Retinal pigment epithelial cell (primary cell): ENCODE results near the gene RNF115.
"Not testable (repeated sequence)": the region's sequence is repeated elsewhere in the genome, so short reads cannot be mapped to it uniquely, and the experiment has no call there.

ENCODE experiments used
- DNase-seq: peaks from one replicate; pipeline ENCODE4 v3.0.0-alpha.2; 2010; ENCODE audit warnings: low read depth
- H3K4me3 ChIP-seq: 2 replicates; pipeline ENCODE4 v1.5.1; 2011; ENCODE audit warnings: mild to moderate bottlenecking, low read length, control low read depth, moderate library complexity
- TF ChIP-seq, protein P1 (sequence below): conservative IDR thresholded peaks from 2 replicates; pipeline ENCODE4 v1.5.1; 2011; ENCODE audit warnings: low read depth, low read length, control low read depth, inconsistent platforms

Gene RNF115

DNA sequence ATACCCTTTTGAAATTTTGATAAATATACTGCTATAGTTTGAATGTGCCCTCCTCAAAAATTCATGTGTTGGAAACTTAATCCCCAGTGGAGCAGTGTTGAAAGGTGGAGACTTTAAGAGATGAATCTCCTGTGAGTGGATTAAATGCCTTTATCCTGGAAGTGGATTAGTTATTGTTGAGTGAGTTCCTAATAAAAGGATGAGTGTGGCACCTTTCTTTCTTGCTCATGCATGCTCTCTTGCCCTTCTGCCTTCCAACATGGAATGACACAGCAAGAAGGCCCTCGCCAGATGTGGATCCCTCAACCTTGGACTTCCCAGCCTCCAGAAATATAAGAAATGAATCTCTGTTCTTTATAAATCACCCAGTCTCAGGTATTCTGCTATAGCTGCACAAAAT, 52.8 kb downstream of the RNF115 start:
- DNase-seq, result no peak

DNA sequence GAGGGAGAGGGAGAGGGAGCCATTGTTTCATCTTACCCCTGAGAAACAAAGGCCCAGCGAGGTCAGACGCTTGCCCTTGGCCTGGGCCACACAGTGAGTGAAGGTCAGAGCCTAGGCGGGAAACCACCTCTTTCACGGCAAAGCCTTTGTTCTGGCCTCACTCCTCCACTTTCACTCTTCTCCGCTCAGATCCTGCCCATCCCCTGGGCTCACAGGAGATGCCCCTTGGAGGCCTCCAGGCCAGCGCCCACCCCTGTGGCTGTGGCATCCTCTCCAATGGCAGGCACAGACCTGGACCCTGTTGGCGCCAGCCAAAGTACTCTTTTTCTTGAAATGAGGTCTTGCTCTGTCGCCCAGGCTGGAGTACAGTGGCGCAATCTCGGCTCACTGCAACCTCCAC, 55.9 kb downstream of the RNF115 start:
- not testable (repeated sequence) for DNase-seq, H3K4me3 ChIP-seq

More for the DNA sequence above, 52.8 kb downstream of the RNF115 start:
- TF ChIP-seq, protein P1, sequence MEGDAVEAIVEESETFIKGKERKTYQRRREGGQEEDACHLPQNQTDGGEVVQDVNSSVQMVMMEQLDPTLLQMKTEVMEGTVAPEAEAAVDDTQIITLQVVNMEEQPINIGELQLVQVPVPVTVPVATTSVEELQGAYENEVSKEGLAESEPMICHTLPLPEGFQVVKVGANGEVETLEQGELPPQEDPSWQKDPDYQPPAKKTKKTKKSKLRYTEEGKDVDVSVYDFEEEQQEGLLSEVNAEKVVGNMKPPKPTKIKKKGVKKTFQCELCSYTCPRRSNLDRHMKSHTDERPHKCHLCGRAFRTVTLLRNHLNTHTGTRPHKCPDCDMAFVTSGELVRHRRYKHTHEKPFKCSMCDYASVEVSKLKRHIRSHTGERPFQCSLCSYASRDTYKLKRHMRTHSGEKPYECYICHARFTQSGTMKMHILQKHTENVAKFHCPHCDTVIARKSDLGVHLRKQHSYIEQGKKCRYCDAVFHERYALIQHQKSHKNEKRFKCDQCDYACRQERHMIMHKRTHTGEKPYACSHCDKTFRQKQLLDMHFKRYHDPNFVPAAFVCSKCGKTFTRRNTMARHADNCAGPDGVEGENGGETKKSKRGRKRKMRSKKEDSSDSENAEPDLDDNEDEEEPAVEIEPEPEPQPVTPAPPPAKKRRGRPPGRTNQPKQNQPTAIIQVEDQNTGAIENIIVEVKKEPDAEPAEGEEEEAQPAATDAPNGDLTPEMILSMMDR, result no peak
- no peak overlapping the region for H3K4me3 ChIP-seq

DNA sequence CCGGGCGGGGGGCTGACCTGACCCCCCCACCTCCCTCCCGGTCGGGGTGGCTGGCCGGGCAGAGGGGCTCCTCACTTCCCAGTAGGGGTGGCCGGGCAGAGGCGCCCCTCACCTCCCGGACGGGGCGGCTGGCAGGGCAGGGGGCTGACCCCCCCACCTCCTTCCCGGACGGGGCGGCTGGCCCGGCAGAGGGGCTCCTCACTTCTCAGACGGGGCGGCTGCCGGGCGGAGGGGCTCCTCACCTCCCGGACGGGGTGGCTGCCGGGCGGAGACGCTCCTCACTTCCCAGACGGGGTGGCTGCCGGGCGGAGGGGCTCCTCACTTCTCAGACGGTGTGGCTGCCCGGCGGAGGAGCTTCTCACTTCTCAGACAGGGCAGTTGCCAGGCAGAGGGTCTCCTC, 57.0 kb downstream of the RNF115 start:
- DNase-seq, H3K4me3 ChIP-seq: not testable (repeated sequence)

DNA sequence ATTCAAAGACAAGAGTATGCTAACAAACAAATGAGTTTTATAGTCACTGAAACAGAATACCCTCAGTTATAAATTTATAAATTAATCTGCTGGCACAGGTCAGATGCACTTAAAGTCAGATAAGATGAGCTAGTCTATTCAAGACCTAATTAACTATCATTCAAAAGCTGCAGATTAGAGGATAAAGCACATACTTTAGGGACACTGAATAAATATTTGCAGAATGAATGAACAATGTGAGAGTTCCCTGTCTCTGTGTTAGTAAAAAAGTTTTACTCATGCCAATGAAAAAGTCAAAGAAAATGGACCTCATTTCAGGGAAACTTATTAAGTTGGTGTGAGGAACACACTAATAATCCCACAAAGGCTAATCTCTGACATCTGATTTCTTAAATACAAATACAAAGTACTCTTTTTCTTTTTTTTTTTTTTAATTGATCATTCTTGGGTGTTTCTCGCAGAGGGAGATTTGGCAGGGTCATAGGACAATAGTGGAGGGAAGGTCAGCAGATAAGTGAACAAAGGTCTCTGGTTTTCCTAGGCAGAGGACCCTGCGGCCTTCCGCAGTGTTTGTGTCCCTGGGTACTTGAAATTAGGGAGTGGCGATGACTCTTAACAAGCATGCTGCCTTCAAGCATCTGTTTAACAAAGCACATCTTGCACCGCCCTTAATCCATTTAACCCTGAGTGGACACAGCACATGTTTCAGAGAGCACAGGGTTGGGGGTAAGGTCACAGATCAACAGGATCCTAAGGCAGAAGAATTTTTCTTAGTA, 58.1 kb downstream of the RNF115 start:
- H3K4me3 ChIP-seq, DNase-seq: not testable (repeated sequence)

DNA sequence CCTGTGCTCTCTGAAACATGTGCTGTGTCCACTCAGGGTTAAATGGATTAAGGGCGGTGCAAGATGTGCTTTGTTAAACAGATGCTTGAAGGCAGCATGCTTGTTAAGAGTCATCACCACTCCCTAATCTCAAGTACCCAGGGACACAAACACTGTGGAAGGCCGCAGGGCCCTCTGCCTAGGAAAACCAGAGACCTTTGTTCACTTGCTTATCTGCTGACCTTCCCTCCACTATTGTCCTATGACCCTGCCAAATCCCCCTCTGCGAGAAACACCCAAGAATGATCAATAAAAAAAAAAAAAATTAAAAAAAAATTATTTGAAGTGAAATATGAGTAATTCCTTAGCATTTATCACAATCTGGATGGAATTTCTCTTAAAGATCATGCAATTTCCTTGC, 58.8 kb downstream of the RNF115 start:
- H3K4me3 ChIP-seq, DNase-seq: not testable (repeated sequence)

DNA sequence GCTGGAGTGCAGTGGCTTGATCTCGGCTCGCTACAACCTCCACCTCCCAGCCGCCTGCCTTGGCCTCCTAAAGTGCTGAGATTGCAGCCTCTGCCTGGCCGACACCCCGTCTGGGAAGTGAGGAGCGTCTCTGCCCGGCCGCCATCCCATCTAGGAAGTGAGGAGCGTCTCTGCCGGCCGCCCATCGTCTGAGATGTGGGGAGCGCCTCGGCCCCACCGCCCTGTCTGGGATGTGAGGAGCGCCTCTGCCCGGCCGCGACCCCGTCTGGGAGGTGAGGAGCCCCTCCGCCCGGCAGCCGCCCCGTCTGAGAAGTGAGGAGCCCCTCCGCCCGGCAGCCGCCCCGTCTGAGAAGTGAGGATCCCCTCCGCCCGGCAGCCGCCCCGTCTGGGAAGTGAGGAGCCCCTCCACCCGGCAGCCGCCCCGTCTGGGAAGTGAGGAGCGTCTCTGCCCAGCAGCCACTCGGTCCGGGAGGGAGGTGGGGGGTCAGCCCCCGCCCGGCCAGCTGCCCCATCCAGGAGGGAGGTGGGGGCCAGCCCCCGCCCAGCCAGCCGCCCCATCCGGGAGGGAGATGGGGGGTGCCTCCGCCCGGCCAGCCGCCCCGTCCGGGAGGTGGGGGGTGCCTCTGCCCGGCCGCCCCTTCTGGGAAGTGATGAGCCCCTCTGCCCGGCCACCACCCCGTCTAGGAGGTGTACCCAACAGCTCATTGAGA, 59.5 kb downstream of the RNF115 start:
- H3K4me3 ChIP-seq, DNase-seq: not testable (repeated sequence)

DNA sequence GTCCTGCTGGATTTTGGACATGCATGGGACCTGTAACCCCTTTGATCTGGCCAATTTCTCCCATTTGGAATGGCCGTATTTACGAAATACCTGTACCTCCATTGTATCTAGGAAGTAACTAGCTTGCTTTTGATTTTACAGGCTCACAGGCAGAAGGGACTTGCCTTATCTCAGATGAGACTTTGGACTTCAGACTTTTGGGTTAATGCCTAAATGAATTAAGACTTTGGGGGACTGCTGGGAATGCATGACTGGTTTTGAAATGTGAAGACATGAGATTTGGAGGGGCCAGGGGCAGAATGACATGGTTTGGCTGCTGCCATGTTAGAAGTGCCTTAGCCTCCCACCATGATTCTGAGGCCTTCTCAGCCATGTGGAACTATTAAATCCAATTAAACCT, 61.9 kb downstream of the RNF115 start:
- DNase-seq, H3K4me3 ChIP-seq: not testable (repeated sequence)

DNA sequence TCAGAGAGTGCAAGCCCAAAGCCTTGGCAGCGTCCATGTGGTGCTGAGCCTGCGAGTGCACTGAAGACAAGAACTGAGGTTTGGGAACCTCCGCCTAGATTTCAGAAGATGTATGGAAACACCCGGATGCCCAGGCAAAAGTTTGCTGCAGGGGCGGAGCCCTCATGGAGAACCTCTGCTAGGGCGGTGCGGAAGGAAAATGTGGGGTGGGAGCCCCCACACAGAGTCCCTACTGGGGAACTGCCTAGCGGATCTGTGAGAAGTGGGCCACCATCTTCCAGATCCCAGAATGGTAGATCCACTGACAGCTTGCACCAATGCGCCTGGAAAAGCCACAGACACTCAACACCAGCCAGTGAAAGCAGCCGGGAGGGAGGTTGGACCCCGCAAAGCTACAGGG, 62.4 kb downstream of the RNF115 start:
- not testable (repeated sequence) for DNase-seq, H3K4me3 ChIP-seq

DNA sequence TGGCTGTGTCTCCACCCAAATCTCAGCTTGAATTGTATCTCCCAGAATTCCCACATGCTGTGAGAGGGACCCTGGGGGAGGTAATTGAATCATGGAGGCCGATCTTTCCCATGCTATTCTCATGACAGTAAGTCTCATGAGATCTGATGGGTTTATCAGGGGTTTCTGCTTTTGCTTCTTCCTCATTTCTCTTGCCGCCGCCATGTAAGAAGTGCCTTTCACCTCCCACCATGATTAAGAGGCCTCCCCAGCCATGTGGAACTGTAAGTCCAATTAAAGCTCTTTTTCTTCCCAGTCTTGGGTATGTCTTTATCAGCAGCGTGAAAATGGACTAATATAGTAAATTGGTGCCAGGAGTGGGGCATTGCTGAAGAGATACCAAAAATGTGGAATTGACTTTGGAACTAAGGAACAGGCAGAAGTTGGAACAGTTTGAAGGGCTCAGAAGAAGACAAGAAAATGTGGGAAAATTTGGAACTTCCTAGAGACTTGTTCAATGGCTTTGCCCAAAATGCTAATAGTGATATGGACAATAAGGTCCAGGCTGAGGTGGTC, 63.4 kb downstream of the RNF115 start:
- H3K4me3 ChIP-seq, DNase-seq: not testable (repeated sequence)

DNA sequence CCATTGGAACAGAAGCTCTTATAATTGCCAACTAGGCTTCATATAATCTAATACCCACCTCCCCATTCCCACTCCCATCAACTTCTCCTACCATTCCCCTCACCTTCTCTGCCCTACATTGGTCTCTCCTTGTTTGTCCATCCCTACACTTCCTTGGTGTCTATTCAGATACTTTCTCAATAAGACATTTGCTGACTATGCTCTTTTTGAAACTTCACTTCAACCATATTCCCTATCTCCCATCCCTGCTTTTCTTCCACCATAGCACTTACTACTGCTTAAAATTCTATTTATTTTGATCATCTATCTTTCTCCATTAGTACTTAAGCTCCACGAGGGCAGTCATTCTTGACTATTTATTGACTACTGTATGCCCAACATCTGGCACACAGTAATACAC, 64.2 kb downstream of the RNF115 start:
- TF ChIP-seq, protein P1, result no peak
- H3K4me3 ChIP-seq, result no peak overlapping the region
- DNase-seq, result no peak

DNA sequence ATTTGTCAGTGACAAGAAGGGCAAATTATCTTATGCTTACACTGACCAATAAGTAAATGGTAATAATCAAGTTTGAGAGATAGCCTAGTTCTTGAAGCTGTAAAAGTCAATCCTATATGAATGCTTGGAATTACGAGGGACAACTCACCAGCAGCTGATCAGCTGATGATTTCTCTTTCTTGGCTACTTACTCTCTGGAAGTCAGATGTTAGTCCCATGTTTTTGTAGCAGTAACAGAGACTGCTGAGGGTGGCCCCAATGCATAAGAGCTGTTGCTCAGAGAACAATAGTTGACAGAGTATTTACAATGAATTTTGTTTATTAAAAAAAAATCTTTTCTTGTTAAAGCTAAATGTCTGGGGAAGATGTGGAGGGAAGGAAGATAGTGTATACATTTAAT, 65.3 kb downstream of the RNF115 start:
- DNase-seq, result no peak
- no peak overlapping the region for H3K4me3 ChIP-seq

More for the DNA sequence above, 65.3 kb downstream of the RNF115 start:
- TF ChIP-seq, protein P1, result no peak
